Liver (tissue), 3 donors: Measurements from ENCODE around the gene LRRC49.
"Not testable (repeated sequence)": the region's sequence is repeated elsewhere in the genome, so short reads cannot be mapped to it uniquely, and the experiment has no call there.

Experiments
- RAD21 ChIP-seq, 2 donors: IDR thresholded peaks; 2 replicates each; pipeline ENCODE4 v1.6.1; 2016; ENCODE audit warnings: antibody characterized with exemption in 2 of 2, mild to moderate bottlenecking in 2 of 2
- TF ChIP-seq, protein P1 (sequence below): fragments of 150-350 bp; IDR thresholded peaks from 2 replicates; pipeline ENCODE4 v1.5.1; 2017; ENCODE audit warnings: improper control_type of control experiment, low read depth, low read length; ENCODE audit not compliant: missing input control
- donor health status: healthy.
- donor health status: healthy.

DNA sequence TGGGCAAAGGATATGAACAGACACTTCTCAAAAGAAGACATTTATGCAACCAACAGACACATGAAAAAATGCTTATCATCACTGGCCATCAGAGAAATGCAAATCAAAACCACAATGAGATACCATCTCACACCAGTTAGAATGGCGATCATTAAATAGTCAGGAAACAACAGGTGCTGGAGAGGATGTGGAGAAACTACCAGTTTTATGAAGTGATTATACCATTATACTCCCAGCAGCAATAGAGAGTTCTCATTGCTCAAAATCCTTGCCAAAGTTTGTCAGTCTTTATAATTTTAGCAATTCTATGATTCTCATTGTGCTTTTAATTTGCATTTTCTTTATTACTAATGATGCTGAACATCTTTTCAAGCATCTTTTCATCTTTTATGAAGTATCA, 34.3 kb downstream of the LRRC49 start:
- TF ChIP-seq, protein P1, sequence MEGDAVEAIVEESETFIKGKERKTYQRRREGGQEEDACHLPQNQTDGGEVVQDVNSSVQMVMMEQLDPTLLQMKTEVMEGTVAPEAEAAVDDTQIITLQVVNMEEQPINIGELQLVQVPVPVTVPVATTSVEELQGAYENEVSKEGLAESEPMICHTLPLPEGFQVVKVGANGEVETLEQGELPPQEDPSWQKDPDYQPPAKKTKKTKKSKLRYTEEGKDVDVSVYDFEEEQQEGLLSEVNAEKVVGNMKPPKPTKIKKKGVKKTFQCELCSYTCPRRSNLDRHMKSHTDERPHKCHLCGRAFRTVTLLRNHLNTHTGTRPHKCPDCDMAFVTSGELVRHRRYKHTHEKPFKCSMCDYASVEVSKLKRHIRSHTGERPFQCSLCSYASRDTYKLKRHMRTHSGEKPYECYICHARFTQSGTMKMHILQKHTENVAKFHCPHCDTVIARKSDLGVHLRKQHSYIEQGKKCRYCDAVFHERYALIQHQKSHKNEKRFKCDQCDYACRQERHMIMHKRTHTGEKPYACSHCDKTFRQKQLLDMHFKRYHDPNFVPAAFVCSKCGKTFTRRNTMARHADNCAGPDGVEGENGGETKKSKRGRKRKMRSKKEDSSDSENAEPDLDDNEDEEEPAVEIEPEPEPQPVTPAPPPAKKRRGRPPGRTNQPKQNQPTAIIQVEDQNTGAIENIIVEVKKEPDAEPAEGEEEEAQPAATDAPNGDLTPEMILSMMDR = not testable (repeated sequence)
- TF ChIP-seq RAD21 (IDR thresholded peaks at IDR 0.05) = not testable (repeated sequence)
